Tibial nerve (tissue), 4 donors: ENCODE results near the gene PNPLA4. TPM values are rescaled to one million over a fixed set of nuclear protein-coding genes. Genes with fewer than 3 reads are reported as not detected.

Source experiments
- DNase-seq, 2 donors: peaks; one replicate each; pipeline ENCODE4 v3.0.0-alpha.2; 2019; ENCODE audit warnings: low spot score in 2 of 2
- H3K27ac ChIP-seq, 4 donors: fragments of 200-600 bp; sonication (generic) in 3 of 4; one replicate each; pipeline ENCODE4 v1.5.1; 2017 to 2019; ENCODE audit warnings: mild to moderate bottlenecking in 1 of 4
- H3K27me3 ChIP-seq, 2 donors: fragments of 200-600 bp; sonication (generic) in 1 of 2; one replicate each; pipeline versions ENCODE4 v1.5.1 to v1.6.0; 2017 to 2019
- H3K36me3 ChIP-seq, 3 donors: fragments of 200-600 bp; sonication (generic); one replicate each; pipeline ENCODE4 v1.5.1; 2018 to 2019
- H3K4me1 ChIP-seq, 4 donors: fragments of 200-600 bp; sonication (generic) in 3 of 4; one replicate each; pipeline ENCODE4 v1.5.1; 2017 to 2019
- H3K4me3 ChIP-seq, 4 donors: fragments of 200-600 bp; sonication (generic) in 3 of 4; one replicate each; pipeline ENCODE4 v1.5.1; 2017 to 2019; ENCODE audit warnings: mild to moderate bottlenecking in 1 of 4, moderate library complexity in 1 of 4
- H3K9me3 ChIP-seq, 4 donors: fragments of 200-600 bp; sonication (generic) in 3 of 4; one replicate each; pipeline ENCODE4 v1.5.1; 2017 to 2019
- EP300 ChIP-seq, 2 donors: sonication (generic); formaldehyde crosslinking; IDR thresholded peaks; one replicate each; pipeline ENCODE4 v1.6.1; 2017; ENCODE audit warnings: antibody characterized with exemption in 2 of 2, mild to moderate bottlenecking in 1 of 2
- POLR2A ChIP-seq, 2 donors: fragments of 450-650 bp; IDR thresholded peaks; one replicate each; pipeline ENCODE4 v1.6.1; 2017; ENCODE audit warnings: antibody characterized with exemption in 2 of 2, mild to moderate bottlenecking in 2 of 2, moderate library complexity in 2 of 2
- WGBS, 2 donors: methylation state at CpG; one replicate each; pipeline ENCODE4 v1.1.5; 2018; 5-methylcytosine and 5-hydroxymethylcytosine counted together
- total RNA-seq, 4 donors: library from RNA; depleted of rRNA; stranded (reverse); fragments of >200 nt; gene quantifications; one replicate each; pipeline ENCODE4 v1.1.0, GENCODE V29; 2016
- TF ChIP-seq, protein P1 (sequence below), 5 experiments: fragments of 200-600 bp in 3 of 5; fragments of 450-650 bp in 2 of 5; sonication (generic) in 3 of 5; IDR thresholded peaks; one replicate each; pipeline ENCODE4 v1.5.1; 2016 to 2019; ENCODE audit warnings: antibody characterized with exemption in 5 of 5, mild to moderate bottlenecking in 3 of 5, moderate library complexity in 2 of 5

PNPLA4 gene
- total RNA-seq, 4 donors from 2014 or later: 6.6 to 13.0 (median 10.7) TPM

DNA sequence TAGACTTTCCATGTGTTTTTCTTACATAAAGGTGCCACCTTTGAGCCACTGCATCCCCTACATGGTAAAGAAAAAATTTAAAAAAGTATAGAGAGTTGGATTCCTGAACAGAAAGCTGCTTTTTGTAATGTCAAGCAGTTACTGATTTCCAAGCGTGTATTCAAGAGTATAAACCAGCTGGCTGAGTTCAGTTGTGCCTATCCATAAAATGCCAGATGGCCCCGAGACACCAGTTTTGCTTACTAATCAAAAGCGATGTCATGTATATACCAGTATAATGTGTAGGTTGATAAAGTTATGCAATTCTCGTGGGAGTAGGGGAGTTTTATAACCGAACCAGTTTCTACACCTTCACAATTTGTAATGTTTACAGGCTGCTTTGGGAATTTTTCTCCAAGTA, 26.2 kb upstream of the PNPLA4 start:
- WGBS, 2 donors: 69 to 75% methylated on average over 5 of the region's 5 CpGs
- no peak for DNase-seq
- no peaks in the 10 kb centered on the region for H3K4me1 ChIP-seq
- peaks cover 0 to 9% (median 0%) of the 10 kb centered on the region in 4 donors for H3K9me3 ChIP-seq
- H3K27me3 ChIP-seq: peaks cover 0 to 2% of the 10 kb centered on the region in 2 donors
- no peaks in the 10 kb centered on the region for H3K36me3 ChIP-seq
- H3K27ac ChIP-seq: no peak overlapping the region
- H3K4me3 ChIP-seq: no peak overlapping the region
- TF ChIP-seq POLR2A (IDR thresholded peaks at IDR 0.05): no peak
- TF ChIP-seq, protein P1, sequence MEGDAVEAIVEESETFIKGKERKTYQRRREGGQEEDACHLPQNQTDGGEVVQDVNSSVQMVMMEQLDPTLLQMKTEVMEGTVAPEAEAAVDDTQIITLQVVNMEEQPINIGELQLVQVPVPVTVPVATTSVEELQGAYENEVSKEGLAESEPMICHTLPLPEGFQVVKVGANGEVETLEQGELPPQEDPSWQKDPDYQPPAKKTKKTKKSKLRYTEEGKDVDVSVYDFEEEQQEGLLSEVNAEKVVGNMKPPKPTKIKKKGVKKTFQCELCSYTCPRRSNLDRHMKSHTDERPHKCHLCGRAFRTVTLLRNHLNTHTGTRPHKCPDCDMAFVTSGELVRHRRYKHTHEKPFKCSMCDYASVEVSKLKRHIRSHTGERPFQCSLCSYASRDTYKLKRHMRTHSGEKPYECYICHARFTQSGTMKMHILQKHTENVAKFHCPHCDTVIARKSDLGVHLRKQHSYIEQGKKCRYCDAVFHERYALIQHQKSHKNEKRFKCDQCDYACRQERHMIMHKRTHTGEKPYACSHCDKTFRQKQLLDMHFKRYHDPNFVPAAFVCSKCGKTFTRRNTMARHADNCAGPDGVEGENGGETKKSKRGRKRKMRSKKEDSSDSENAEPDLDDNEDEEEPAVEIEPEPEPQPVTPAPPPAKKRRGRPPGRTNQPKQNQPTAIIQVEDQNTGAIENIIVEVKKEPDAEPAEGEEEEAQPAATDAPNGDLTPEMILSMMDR (IDR thresholded peaks at IDR 0.05): no peak
- no peak for TF ChIP-seq EP300 (IDR thresholded peaks at IDR 0.05)

DNA sequence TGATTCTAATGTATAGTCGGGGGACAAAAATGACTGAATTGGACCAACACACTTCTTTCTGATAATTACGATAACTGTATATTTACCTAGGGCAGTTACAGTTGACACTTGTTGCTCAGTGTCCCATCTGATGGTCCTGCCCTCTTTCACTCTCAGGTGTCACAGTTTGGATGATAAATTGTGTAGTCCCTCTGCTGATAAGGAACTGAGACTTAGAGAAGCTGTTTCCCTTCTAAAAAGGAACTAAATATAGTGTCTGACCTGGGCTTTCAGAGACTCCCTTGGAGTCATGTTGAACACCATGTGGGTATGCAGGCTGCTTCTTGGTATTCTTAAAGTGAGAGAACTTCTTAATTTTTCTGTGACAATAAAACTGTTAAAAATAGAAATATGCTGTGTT, 23.7 kb upstream of the PNPLA4 start:
- no peak for TF ChIP-seq EP300 (IDR thresholded peaks at IDR 0.05)
- no peak for TF ChIP-seq POLR2A (IDR thresholded peaks at IDR 0.05)
- TF ChIP-seq, protein P1 (IDR thresholded peaks at IDR 0.05): no peak
- 81 to 92% methylated on average over 2 of the region's 2 CpGs for WGBS, 2 donors
- Histone ChIP-seq H3K4me1 (no peaks in the 10 kb centered on the region), H3K27ac (no peak overlapping the region), H3K36me3 (no peaks in the 10 kb centered on the region), H3K9me3 (no peaks in the 10 kb centered on the region), H3K27me3 (peaks cover 0 to 5% of the 10 kb centered on the region in 2 donors), H3K4me3 (no peak overlapping the region)
- no peak for DNase-seq

DNA sequence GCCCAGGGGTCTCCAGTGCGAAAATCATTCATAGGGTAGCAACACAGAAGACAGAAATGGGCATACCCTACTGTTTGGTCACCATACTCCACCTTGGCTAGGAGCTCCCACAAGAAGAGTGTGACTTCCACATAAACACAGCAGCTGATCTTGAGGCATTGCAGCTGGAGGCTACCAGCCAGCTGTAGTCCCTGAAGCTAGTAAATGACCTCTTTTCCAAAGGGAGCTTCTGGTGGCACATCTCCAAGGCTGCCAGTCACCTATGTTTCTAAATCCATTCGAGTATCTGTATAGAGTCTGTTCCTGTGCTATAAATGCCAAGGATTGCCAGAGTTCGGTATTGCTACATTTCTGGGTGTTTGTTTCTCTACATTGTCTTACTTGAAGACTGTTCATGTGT, 21.3 kb upstream of the PNPLA4 start:
- H3K27me3 ChIP-seq: peaks cover 0 to 5% of the 10 kb centered on the region in 2 donors
- no peaks in the 10 kb centered on the region for H3K4me1 ChIP-seq
- WGBS, 2 donors: 59 to 74% methylated on average over 3 of the region's 3 CpGs
- H3K36me3 ChIP-seq: no peaks in the 10 kb centered on the region
- no peak for DNase-seq
- no peak overlapping the region for H3K27ac ChIP-seq
- no peak overlapping the region for H3K4me3 ChIP-seq
- TF ChIP-seq EP300 (IDR thresholded peaks at IDR 0.05) (no peak), POLR2A (IDR thresholded peaks at IDR 0.05) (no peak)
- TF ChIP-seq, protein P1 (IDR thresholded peaks at IDR 0.05): no peak
- H3K9me3 ChIP-seq: no peaks in the 10 kb centered on the region

DNA sequence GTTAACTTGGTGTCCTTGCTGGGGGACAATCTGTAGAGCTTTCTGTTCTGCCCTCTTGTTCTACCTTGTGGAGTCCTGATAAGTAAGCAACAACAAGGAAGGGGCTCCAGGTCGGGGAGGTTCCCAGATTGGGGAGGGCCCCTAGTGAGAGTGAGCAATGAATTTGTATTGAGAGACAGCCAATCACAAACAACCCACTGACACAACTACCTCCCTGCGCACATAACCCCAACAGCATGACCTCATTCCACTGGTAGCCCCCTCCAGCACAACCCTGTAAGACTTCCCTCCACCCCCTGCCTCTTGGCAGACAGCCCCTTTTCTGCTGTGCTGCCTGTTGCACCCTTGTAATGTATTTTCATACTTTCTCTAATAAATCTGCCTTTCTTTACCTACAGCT, 19.7 kb upstream of the PNPLA4 start:
- Histone ChIP-seq H3K27ac (no peak overlapping the region), H3K27me3 (peaks cover 0 to 5% of the 10 kb centered on the region in 2 donors), H3K4me1 (no peaks in the 10 kb centered on the region), H3K9me3 (no peaks in the 10 kb centered on the region), H3K4me3 (no peak overlapping the region), H3K36me3 (no peaks in the 10 kb centered on the region)
- no peak for TF ChIP-seq EP300 (IDR thresholded peaks at IDR 0.05)
- TF ChIP-seq POLR2A (IDR thresholded peaks at IDR 0.05): no peak
- TF ChIP-seq, protein P1 (IDR thresholded peaks at IDR 0.05): no peak
- no peak for DNase-seq
- 43 to 57% methylated on average over 2 of the region's 2 CpGs for WGBS, 2 donors

DNA sequence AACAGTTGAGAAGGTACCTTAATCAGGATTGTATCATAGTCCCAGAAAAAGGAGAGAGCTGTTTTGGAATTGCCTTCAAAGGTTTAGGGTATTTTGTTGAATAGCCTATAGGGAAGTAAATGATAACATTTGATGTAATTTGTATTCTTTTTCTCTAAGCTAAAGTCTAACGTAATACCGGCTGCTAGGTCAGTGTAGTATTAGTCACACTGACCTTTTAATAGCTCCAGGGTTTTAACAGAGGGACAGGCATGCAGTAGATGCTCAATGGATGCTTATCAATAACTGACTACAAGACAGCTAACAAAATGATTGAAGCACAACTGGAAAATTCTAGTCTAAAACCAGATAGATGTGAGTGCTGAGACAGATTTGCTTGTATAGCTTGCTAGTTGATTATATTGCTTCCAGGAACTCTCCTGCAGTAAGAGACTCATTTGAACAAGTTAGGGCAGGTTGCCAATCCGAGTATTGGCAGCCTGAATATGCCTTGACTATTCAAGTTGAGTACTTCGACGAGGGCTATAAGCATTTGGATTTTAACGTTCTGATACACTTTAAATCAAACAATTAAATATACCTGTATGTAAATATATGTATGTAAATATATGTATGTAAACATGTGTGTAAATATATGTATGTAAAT, 16.5 kb upstream of the PNPLA4 start:
- DNase-seq: no peak
- H3K27ac ChIP-seq: no peak overlapping the region
- H3K9me3 ChIP-seq: no peaks in the 10 kb centered on the region
- no peaks in the 10 kb centered on the region for H3K36me3 ChIP-seq
- no peaks in the 10 kb centered on the region for H3K4me1 ChIP-seq
- no peak overlapping the region for H3K4me3 ChIP-seq
- WGBS, 2 donors: 43 to 53% methylated on average over 6 of the region's 6 CpGs
- no peak for TF ChIP-seq EP300 (IDR thresholded peaks at IDR 0.05)
- TF ChIP-seq POLR2A (IDR thresholded peaks at IDR 0.05): no peak
- TF ChIP-seq, protein P1 (IDR thresholded peaks at IDR 0.05): no peak
- H3K27me3 ChIP-seq: peaks cover 0 to 5% of the 10 kb centered on the region in 2 donors
